K562 (cell line): Measurements from ENCODE around the gene SLC26A11. TPM values are rescaled to one million over a fixed set of nuclear protein-coding genes. Genes with fewer than 3 reads are reported as not detected.

Experiments
- EP400 ChIP-seq: fragments of 450-650 bp; IDR thresholded peaks from 2 replicates; pipeline ENCODE4 v1.6.1; 2017; ENCODE audit warnings: antibody characterized with exemption, mild to moderate bottlenecking, moderate library complexity
- FOXA1 ChIP-seq: fragments of 450-650 bp; IDR thresholded peaks from 2 replicates; pipeline ENCODE4 v1.6.1; 2016; ENCODE audit warnings: mild to moderate bottlenecking, borderline replicate concordance
- PHTF2 ChIP-seq: fragments of 250-450 bp; sonication (Bioruptor Pico); IDR thresholded peaks from 2 replicates; pipeline ENCODE4 v1.5.0; 2021; ENCODE audit warnings: mild to moderate bottlenecking
- RB1 ChIP-seq: fragments of 450-650 bp; IDR thresholded peaks from 2 replicates; pipeline ENCODE4 v1.6.1; 2017; ENCODE audit warnings: low read depth, mild to moderate bottlenecking
- SIX5 ChIP-seq, 2 experiments: IDR thresholded peaks; 2 replicates each; pipeline ENCODE4 v1.6.1; 2011; ENCODE audit warnings: low read length in 2 of 2, borderline replicate concordance in 1 of 2, low read depth in 1 of 2, mild to moderate bottlenecking in 1 of 2, moderate library complexity in 1 of 2; ENCODE audit not compliant: insufficient read depth in 1 of 2
- TGIF2 ChIP-seq: sonication (generic); formaldehyde crosslinking; IDR thresholded peaks from 2 replicates; pipeline ENCODE4 v1.8.1; 2022; ENCODE audit warnings: mild to moderate bottlenecking, missing genetic modification reagents, moderate library complexity
- USF1 ChIP-seq: sonication (generic); formaldehyde crosslinking; IDR thresholded peaks from 2 replicates; pipeline ENCODE4 v1.9.0; 2022; ENCODE audit warnings: mild to moderate bottlenecking, missing genetic modification reagents
- ZC3H11A ChIP-seq: IDR thresholded peaks from 2 replicates; pipeline ENCODE4 v1.6.1; 2012; ENCODE audit warnings: low read depth, low read length, improper control_type of control experiment
- ZNF274 ChIP-seq: IDR thresholded peaks from 2 replicates; pipeline ENCODE4 v1.6.1; 2011; ENCODE audit warnings: low read depth, mild to moderate bottlenecking, low read length, moderate library complexity, borderline replicate concordance
- ZNF277 ChIP-seq: fragments of 250-450 bp; sonication (Bioruptor Pico); IDR thresholded peaks from 2 replicates; pipeline ENCODE4 v1.8.0; 2022; ENCODE audit warnings: inconsistent platforms, mild to moderate bottlenecking, moderate library complexity, borderline replicate concordance
- ZNF280B ChIP-seq: fragments of 250-450 bp; sonication (Bioruptor Pico); IDR thresholded peaks from 2 replicates; pipeline ENCODE4 v1.5.1; 2021; ENCODE audit warnings: mild to moderate bottlenecking
- polyA plus RNA-seq, 8 experiments: library from polyadenylated mRNA; depleted of rRNA in 4 of 8; stranded (reverse) in 5 of 8; unstranded in 3 of 8; fragments of >200 nt; fragmentation: Nextera tagmentation in 2 of 8; fragmentation: Illumina TruSeq in 1 of 8; extraction: Ambion mirVana in 2 of 8; extraction: Trizol in 1 of 8; gene quantifications; 2 replicates each; pipeline versions ENCODE4 v1.2.1 to v1.2.3, GENCODE V29; 2011 to 2014; ENCODE audit warnings: inconsistent platforms in 1 of 8, missing spikeins in 1 of 8
- total RNA-seq, 7 experiments: library from RNA; depleted of rRNA in 6 of 7; stranded (reverse); fragments of >200 nt in 6 of 7; fragmentation: Illumina TruSeq in 2 of 7; extraction: Trizol in 2 of 7; gene quantifications; 2 replicates each; pipeline versions ENCODE4 v1.2.1 to v1.2.3, GENCODE V29; 2011 to 2021; ENCODE audit warnings: low replicate concordance in 1 of 7
- TF ChIP-seq, protein P1 (sequence below): fragments of 450-650 bp; IDR thresholded peaks from 2 replicates; pipeline ENCODE4 v1.6.1; 2016; ENCODE audit warnings: mild to moderate bottlenecking
- TF ChIP-seq, protein P2 (sequence below): fragments of 450-650 bp; IDR thresholded peaks from 2 replicates; pipeline ENCODE4 v1.6.1; 2017; ENCODE audit warnings: antibody characterized with exemption, mild to moderate bottlenecking

The SLC26A11 gene
- total and polyA plus RNA-seq, 9 of the 15 experiments (the other 6 are each of a cell fraction or from before 2014, with no cell fraction given) = 0.06 to 3.1 (median 1.2) TPM; not detected in 1

DNA sequence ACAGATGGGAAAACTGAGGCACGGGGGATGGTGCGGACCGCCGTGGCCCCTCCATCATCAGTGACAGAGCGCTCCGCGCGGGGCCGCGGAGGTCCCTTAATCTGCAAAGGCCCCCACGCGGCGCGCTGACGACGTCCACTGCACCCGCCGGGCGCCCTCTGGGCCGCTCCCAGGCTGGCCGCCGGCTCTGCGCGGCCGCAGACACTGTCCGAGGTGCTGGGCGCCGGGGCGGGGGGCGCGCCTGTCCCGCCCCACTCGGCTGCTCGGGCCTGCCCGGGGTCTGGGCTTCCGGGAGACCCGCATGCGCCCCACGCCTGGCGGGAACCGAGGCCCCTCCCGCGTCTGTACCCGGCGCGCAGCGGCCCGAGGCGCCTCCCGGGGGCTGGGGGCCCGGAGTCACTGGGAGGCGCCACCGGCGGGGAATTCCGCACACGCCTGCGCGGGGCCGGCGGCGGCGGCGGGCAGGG is 39.9 kb downstream of the SLC26A11 start (continued):
- TF ChIP-seq, protein P1, sequence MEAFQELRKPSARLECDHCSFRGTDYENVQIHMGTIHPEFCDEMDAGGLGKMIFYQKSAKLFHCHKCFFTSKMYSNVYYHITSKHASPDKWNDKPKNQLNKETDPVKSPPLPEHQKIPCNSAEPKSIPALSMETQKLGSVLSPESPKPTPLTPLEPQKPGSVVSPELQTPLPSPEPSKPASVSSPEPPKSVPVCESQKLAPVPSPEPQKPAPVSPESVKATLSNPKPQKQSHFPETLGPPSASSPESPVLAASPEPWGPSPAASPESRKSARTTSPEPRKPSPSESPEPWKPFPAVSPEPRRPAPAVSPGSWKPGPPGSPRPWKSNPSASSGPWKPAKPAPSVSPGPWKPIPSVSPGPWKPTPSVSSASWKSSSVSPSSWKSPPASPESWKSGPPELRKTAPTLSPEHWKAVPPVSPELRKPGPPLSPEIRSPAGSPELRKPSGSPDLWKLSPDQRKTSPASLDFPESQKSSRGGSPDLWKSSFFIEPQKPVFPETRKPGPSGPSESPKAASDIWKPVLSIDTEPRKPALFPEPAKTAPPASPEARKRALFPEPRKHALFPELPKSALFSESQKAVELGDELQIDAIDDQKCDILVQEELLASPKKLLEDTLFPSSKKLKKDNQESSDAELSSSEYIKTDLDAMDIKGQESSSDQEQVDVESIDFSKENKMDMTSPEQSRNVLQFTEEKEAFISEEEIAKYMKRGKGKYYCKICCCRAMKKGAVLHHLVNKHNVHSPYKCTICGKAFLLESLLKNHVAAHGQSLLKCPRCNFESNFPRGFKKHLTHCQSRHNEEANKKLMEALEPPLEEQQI = no peak
- TF ChIP-seq ZNF277 (CRISPR knock-in tag) = no peak
- no peak for TF ChIP-seq EP400
- no peak for TF ChIP-seq USF1 (CRISPR knock-in tag)
- TF ChIP-seq SIX5 (IDR thresholded peaks at IDR 0.05; ENCODE audit: borderline replicate concordance in 1 of 2, insufficient read depth in 1 of 2, low read depth in 1 of 2, low read length in 2 of 2) = no peak
- no peak for TF ChIP-seq ZNF274
- TF ChIP-seq TGIF2 (CRISPR knock-in tag) = no peak
- TF ChIP-seq FOXA1 = no peak
- no peak for TF ChIP-seq ZC3H11A
- no peak for TF ChIP-seq PHTF2 (CRISPR knock-in tag)
- TF ChIP-seq, protein P2, sequence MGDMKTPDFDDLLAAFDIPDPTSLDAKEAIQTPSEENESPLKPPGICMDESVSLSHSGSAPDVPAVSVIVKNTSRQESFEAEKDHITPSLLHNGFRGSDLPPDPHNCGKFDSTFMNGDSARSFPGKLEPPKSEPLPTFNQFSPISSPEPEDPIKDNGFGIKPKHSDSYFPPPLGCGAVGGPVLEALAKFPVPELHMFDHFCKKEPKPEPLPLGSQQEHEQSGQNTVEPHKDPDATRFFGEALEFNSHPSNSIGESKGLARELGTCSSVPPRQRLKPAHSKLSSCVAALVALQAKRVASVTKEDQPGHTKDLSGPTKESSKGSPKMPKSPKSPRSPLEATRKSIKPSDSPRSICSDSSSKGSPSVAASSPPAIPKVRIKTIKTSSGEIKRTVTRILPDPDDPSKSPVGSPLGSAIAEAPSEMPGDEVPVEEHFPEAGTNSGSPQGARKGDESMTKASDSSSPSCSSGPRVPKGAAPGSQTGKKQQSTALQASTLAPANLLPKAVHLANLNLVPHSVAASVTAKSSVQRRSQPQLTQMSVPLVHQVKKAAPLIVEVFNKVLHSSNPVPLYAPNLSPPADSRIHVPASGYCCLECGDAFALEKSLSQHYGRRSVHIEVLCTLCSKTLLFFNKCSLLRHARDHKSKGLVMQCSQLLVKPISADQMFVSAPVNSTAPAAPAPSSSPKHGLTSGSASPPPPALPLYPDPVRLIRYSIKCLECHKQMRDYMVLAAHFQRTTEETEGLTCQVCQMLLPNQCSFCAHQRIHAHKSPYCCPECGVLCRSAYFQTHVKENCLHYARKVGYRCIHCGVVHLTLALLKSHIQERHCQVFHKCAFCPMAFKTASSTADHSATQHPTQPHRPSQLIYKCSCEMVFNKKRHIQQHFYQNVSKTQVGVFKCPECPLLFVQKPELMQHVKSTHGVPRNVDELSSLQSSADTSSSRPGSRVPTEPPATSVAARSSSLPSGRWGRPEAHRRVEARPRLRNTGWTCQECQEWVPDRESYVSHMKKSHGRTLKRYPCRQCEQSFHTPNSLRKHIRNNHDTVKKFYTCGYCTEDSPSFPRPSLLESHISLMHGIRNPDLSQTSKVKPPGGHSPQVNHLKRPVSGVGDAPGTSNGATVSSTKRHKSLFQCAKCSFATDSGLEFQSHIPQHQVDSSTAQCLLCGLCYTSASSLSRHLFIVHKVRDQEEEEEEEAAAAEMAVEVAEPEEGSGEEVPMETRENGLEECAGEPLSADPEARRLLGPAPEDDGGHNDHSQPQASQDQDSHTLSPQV = peak; percentile 88
- TF ChIP-seq ZNF280B (CRISPR knock-in tag) = no peak
- peak; percentile 93 for TF ChIP-seq RB1
